Activated T-cell treated with anti-CD3 and anti-CD28 coated beads for 48 hours (primary cell): ENCODE results near the gene PAK5.

Experiments
- DNase-seq: peaks from one replicate; pipeline ENCODE4 v3.0.0-alpha.2; 2020; ENCODE audit warnings: low read depth

Gene PAK5

DNA sequence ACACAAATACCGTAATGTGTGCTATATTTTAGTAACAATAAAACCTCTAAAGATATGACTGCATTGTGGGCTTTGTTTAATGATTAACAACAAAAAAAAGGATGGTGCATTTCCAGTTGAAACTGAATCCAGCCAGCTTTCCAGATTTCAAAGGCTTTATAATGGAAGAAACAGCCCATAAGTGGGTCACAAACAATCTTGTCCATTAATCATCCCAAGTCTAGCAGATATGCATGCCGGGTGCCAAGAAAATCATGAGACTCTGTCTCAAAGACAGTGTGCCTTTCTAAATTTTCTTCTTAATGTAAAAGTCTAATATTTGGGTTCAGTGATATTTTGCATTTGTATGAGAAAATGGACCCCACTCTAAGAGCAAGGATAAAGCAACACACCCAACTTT, 345.1 kb downstream of the PAK5 start:
- DNase-seq, result no peak

DNA sequence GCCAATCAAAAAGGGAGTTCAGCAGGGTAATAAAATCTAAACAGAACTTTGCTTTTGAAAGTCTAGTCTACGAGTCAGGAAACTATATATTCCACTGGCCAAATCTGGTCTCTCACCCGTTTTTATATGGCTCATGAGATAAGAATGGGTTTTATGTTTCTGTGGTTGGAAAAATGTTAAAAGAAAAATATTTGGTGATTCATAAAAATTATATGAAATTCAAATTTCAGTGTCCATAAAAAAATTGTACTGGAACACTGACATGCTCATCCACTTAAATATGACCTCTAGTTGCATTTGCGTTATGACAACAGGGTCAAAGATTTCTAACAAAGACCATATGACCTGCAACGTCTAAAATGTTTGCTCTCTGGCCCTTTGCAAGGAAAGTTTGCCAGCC, 346.8 kb downstream of the PAK5 start:
- no peak for DNase-seq

DNA sequence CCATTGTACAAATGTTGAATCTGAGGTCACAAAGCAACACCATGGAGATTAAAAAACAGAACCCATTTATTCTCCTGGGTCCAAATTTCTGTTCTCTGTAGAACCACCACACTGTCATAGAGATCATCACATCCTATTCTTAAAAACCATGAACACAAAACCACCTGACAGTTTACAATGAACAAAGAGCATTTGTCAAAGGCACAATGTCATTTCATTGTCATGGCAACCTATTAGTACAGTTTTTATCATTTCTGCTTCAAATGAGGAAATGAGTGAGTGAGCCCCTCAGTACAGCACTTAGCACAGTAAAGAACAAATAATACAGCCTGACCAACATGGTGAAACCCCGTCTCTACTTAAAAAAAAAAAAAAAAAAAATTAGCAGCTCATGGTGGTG, 347.6 kb downstream of the PAK5 start:
- no peak for DNase-seq

DNA sequence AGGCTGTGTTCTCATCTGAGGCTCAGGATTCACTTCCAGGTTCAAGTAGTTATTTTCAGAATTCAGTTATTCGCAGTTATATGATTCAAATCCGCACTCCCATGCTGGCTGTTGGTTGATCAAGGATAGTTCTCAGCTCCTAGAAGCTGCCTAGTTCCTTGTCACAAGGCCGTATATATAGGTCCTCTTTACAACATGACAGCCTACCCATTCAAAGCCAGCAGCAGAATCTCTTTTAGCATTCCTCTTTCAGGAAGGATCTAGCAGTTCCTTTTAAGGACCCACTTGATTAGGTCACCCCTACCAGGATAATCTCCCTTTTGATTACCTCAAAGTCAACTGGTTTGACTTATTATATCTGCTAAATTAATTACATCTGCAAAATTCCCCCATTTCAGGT, 348.2 kb downstream of the PAK5 start:
- DNase-seq, result no peak

DNA sequence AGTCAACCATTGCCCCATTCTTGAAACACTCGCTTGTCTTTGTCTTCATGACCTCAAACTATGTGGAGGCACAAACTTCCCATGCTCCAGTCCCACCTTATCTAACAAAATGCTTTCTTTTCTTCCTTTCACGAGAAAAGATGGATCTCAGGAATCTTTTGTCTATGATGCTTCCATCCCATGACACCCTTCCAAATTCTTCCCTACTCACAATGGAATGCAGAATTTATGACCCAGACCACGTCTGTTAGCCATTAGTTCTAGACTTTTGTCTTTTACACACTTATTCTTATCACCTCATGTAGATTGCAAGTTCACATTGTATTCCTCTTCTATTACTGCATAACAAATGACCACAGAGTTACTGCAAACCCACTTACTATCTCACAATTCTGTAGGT, 348.7 kb downstream of the PAK5 start:
- no peak for DNase-seq

DNA sequence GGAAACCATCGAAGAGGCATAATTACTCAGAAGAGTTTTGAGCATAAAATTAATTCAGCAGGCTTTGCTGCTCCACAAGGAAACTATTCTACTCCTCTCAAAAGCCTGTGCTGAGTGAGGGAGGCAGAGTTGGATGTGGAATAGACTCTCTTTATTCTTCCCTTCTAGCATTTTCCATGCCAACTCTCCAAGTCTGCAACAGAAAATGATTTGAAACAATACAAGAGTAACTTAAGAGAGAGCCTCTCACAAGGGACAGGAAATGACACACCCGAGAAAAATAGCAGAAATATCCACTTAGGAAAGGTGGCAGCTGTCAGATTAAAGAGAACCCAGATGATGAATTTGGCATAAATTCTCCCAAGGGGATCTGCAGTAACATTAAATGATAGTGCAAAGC, 350.8 kb downstream of the PAK5 start:
- DNase-seq, result no peak
